GM06990 (cell line): ENCODE measurements around the gene WFDC6.

Source experiments
- DNase-seq: peaks from one replicate; pipeline ENCODE4 v3.0.0-alpha.2; 2011; ENCODE audit not compliant: insufficient read length; ENCODE audit errors: extremely low read depth
- H3K27me3 ChIP-seq: replicated peaks from 2 replicates; pipeline ENCODE4 v1.6.0; 2011; ENCODE audit warnings: low read length; ENCODE audit not compliant: control insufficient read depth, insufficient read depth
- H3K36me3 ChIP-seq: 2 replicates; pipeline ENCODE4 v1.5.1; 2011; ENCODE audit warnings: low read length; ENCODE audit not compliant: control insufficient read depth, insufficient read depth
- H3K4me3 ChIP-seq: replicated peaks from 2 replicates; pipeline ENCODE4 v1.5.1; 2011; ENCODE audit warnings: low read depth, mild to moderate bottlenecking, control low read depth, low read length
- TF ChIP-seq, protein P1 (sequence below): IDR thresholded peaks from 2 replicates; pipeline ENCODE4 v1.5.1; 2011; ENCODE audit warnings: low read length, control low read depth, mild to moderate bottlenecking, inconsistent platforms; ENCODE audit not compliant: insufficient read depth, poor library complexity, severe bottlenecking

Gene WFDC6

DNA sequence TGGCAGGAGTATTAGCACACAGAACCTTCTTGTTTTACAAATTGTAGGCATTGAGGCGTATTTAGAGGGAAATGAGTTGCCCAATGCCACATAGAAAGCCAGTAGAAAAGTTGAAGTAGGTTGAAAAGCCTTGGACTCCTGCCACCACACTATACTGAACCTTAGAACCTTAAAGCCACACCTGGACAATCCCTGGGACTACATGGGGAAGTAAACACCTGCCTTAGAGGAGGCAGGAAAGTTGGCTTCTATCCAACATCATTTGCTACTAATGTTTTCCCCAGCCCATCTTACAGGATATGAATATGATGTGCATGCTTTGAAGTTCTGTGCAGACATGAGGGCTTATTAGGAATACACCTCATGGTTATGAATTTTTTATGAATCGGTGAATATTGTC lies 13.2 kb upstream of the WFDC6 start:
- DNase-seq, result no peak
- no peak overlapping the region for H3K4me3 ChIP-seq
- H3K27me3 ChIP-seq, result no peaks in the 10 kb centered on the region
- TF ChIP-seq, protein P1, sequence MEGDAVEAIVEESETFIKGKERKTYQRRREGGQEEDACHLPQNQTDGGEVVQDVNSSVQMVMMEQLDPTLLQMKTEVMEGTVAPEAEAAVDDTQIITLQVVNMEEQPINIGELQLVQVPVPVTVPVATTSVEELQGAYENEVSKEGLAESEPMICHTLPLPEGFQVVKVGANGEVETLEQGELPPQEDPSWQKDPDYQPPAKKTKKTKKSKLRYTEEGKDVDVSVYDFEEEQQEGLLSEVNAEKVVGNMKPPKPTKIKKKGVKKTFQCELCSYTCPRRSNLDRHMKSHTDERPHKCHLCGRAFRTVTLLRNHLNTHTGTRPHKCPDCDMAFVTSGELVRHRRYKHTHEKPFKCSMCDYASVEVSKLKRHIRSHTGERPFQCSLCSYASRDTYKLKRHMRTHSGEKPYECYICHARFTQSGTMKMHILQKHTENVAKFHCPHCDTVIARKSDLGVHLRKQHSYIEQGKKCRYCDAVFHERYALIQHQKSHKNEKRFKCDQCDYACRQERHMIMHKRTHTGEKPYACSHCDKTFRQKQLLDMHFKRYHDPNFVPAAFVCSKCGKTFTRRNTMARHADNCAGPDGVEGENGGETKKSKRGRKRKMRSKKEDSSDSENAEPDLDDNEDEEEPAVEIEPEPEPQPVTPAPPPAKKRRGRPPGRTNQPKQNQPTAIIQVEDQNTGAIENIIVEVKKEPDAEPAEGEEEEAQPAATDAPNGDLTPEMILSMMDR, result no peak
- no peaks in the 10 kb centered on the region for H3K36me3 ChIP-seq

DNA sequence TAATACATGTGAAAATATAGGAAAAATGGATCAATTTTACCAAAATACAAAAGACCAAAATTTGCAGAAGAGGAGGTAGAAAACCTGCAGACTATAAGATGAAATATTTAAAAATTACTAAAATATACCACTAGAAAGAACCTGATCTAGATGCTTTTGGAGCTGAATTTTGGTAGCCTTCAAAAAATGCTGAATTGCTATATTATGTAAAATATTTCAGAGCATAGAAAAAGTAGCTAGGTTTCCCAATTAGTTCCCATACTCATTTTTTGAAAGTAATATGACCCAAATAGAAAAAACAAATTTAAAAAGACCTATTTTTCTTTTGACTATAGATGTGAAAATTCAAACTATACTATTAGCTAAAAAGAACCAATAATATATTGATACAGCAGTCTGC lies 11.5 kb upstream of the WFDC6 start:
- no peaks in the 10 kb centered on the region for H3K36me3 ChIP-seq
- H3K4me3 ChIP-seq, result no peak overlapping the region
- TF ChIP-seq, protein P1, result no peak
- no peaks in the 10 kb centered on the region for H3K27me3 ChIP-seq
- DNase-seq, result no peak

DNA sequence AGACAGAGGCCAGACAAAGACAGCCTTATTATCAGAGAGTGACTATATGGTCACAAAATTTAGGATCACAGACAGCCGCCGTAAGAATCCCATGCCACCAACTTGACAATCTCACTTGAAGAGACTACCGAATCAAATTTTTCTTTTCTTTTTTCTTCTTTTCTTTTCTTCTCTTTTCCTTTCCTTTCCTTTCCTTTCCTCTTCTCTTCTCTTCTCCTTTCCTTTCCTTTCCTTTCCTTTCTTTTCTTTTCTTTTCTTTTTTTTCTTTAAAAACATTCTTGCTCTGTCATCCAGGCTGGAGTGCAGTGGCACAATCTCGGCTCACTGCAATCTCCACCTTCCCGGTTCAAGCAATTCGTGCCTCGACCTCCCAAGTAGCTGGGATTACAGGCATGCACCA lies 9.1 kb upstream of the WFDC6 start:
- TF ChIP-seq, protein P1, result no peak
- Histone ChIP-seq H3K27me3 (no peaks in the 10 kb centered on the region), H3K4me3 (no peak overlapping the region), H3K36me3 (no peaks in the 10 kb centered on the region)
- no peak for DNase-seq

DNA sequence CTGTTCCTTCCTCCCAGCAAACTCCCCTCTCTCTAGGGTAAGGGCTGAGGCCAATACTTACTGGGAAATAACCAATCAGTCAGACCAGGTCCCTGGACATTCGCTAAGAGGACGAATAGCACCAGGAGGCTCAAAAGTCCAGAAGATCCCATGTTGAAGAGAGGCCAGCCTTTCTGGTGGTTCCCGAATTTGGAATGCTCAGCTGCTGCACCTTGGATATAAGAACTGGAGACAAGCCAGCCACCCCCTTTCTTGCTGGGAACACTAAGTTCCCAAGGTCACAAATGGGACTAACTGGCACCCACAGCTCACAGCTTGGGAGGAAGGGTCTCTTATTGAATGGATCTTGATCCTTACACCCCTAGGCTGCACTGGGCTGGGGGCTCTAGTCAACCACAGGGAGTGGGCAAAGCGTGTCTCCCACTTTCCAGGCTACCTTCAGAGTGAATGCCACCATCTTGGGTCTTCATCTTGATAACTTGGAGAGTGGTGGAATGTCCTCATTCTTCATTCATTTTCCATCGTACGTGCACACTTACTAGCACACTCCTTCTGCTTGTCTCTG lies 8.0 kb upstream of the WFDC6 start, which contains the start of gene EPPIN:
EPPIN (minus strand) TSS at position 196 of the 565 bp plus-strand sequence; CDS start at position 152, 44 bp downstream.
- Histone ChIP-seq H3K4me3 (no peak within 1 kb of the TSS), H3K27me3 (no peaks in the 10 kb centered on the region), H3K36me3 (no peaks in the 10 kb centered on the region)
- DNase-seq, result no peak
- TF ChIP-seq, protein P1, result no peak

DNA sequence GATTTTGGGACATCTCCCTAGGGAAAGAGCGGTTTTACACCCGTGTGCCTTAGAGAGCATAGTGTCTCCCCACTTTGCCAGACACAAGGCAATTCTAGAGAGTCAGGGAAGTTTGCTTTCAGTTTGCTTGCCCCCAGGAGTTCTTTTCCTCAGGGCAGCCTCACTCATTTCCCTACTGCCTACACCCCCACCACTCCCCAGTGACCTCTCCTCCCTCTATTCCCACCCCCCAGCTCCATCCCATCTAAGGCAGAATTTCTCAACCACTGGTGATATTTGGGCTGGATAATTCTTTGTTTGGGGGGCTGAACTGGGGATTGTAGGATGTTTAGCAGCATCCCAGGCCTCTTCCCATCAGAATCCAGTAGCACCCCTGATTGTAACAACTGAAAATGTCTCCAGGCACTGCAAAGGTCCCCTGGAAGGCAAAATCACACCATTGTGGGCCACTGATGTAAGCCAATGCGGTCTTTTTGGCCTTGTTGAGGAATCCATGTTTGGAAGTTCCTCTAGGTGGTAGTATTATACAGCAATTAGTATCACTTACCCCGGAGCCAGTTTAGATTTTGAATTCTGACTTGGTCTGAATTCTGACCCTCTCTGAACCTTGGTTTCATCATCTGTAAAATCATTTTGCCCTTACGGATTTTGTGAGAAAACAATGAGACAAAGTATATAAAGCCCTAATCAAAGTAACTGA lies 6.6 kb upstream of the WFDC6 start:
- Histone ChIP-seq H3K27me3 (no peaks in the 10 kb centered on the region; the same call in 1 of the 2 replicates), H3K36me3 (no peaks in the 10 kb centered on the region), H3K4me3 (no peak overlapping the region)
- no peak for DNase-seq
- TF ChIP-seq, protein P1, result no peak
